ENCODE data around the gene DNAAF8.
A peak's percentile ranks its signal among the peaks of the same experiment; 100 is the strongest.

The DNAAF8 gene

GRCh38 chr16:4753227-4753626 lies 18.9 kb downstream of the DNAAF8 start:
- no peak for DNase-seq

DNA sequence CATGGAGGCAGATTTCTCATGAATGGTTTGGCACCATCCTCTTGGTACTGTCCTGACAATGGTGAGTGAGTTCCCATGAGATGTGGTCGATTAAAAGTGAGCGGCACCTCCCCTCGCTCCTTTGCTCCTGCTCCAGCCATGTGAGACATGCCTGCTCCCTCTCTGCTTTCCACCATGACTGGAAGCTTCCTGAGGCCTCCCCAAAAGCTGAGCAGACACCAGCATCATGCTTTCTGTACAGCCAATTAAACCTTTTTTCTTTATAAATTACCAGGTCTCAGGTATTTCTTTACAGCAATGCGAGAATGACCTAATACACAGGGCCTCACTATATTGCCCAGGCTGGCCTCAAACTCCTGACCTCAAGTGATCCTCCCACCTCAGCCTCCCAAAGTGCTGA lies 20.5 kb downstream of the DNAAF8 start:
- no peak for DNase-seq

DNA sequence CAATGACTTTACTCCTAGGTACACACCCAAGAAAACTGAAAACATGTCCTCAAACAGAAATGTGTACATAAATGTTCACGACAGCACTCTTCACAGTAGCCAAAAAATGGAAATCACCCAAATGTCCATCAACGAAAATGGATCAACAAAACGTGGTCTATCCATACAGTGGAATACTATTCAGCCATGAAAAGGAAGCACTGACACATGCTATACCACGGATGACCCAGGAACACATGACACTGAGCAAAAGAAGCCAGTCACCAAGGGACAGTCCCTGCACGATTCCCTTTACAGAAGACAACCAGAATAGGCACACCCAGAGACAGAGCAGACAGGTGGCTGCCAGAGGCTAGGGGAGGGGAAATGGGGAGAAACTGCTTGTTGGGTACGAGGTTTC lies 21.4 kb downstream of the DNAAF8 start:
- no peak for DNase-seq

DNA sequence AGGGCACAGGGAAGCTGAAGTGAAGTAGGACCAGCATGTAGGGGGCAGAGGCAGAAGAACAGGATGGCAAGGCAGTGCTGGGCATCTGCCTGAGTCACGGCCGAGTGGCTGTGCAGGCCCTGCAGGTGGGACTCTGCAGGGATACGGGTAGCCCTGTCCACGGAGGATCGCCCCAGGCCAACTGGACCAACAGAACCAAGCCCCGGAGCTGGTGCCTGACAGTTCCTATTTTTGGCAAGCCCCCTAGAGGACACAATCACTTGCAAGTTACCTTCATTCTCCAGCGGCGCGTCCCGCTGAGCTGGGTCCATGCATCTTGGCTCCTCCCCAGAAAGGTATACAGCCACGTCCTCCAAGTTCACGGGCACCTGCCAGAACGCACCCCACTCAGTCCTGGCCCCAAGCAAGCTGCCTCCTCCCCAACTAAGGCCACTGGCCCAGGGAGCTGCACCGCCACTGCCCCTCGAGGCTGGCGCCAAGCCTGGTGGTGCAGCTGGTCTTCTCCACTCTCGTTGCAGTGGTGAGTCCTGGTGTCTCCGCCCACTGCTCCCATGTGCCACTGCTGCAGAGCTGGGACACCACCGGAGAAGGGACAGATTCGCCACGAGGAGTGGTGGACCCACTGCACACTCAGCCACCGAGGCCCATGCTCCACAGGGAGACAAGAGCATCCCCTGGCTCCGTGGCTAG lies 26.0 kb downstream of the DNAAF8 start:
- no peak for DNase-seq

DNA sequence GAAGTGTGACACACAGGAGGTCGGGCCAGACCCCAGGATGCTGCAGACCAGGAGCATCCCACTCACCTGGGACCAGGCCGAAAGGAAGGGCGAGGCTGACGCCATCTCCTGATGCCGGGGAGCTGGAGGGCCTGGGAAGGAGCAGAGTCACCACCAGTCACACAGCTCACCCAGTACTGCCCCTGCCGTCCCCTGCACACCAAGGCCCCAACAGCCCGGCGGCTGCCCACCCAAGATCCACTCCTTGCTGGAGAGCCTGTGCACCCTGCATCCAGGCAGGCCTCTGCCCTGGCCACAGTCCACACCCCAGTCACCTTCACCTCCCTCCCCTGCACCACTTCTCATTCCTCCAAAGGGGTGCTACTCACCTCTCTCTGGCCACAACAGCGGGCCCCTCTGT lies 27.9 kb downstream of the DNAAF8 start:
- no peak for DNase-seq

- no peak for DNase-seq
Observed at GRCh38 chr16:4763791-4764190, 29.5 kb downstream of the DNAAF8 start.

DNA sequence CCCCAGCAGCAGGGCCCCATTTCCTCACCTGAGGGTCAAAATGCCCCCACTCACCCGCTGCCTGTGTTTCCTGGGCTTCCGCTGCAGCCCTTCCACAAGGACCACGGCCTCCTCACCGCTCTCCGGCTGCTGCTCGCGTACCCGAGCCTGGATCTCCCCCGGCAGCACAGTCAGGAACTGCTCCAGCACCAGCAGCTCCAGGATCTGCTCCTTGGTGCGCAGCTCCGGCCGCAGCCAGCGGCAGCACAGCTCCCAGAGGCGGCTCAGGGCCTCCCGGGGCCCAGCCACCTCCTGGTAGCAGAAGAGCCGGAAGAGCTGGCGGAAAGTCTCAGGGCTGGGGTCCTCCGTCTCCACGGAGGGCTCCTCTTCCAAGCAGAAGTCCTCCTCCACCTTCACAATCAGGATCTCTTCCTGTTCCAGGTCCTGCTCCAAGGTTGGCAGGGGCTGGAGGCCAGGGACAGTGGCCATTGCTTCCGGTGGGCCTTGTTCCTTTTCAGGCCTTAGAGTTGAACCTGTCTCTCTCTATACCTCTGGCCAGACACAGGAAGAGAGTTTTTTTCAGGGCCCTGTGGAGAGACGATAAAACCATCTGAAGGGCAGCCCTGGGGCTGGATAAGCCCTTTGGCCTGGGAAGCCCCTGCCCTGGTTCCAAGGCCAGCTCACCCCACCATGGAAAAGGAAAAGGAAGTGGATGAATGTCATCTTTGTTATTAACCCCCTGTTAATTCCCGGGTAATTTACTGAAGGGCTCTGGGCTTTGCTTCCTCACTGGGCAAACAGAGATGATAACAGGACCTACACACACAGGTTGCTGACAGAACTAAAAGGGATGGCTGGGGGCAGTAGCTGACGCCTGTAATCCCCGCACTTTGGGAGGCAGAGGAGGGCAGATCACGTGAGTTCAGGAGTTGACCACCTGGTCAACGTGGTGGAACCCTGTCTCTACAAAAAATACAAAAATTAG lies 31.5 kb downstream of the DNAAF8 start:
- DNase-seq, result no peak

- DNase-seq, result peak; percentile 99
Observed at GRCh38 chr16:4766875-4767628, 32.7 kb downstream of the DNAAF8 start, which contains the start of gene ZNF500. TSS of gene ZNF500 (minus strand) at chr16:4767162. CDS start at chr16:4765978, 1,184 bp downstream.

GRCh38 chr16:4767872-4768548 lies 33.7 kb downstream of the DNAAF8 start:
- peak; percentile 30 to 42 for DNase-seq

- DNase-seq, result peak; percentile 97 to 98
Observed at GRCh38 chr16:4768549-4769305, 34.4 kb downstream of the DNAAF8 start.

DNA sequence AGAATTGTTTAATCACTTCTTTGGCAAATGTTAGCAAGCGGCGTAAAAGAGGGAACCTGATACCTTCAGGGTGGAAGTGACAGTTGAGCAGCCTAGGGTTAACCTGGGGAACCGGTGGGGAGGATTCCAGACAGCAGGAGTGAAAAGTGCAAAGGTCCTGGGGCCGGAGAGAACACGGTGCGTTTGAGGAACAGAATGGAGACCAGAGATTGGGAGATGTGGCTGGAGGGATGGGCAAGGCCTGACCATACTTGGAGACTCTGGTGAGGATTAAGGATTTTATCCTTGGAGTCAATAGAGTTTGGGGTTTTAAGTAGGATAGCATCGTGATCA lies 34.9 kb downstream of the DNAAF8 start:
- no peak for DNase-seq

DNA sequence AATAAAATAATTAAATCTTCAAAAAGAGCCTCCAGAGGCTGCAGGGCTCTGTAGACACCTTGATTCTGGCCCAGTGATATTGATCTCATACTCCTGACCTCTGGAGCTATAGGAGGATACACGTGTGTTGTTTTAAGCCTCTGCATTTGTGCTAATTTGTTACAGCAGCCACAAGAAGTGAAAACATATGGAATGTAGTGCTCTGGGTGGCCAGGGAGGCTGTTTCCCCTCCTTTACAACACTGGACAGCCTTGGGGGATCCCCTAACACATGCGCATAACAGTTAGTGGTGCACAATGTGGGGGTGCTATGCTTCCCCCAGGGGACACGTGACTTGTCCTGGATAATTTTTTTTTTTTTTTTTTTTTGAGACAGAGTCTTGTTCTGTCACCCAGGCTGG lies 37.3 kb downstream of the DNAAF8 start:
- no peak for DNase-seq

DNA sequence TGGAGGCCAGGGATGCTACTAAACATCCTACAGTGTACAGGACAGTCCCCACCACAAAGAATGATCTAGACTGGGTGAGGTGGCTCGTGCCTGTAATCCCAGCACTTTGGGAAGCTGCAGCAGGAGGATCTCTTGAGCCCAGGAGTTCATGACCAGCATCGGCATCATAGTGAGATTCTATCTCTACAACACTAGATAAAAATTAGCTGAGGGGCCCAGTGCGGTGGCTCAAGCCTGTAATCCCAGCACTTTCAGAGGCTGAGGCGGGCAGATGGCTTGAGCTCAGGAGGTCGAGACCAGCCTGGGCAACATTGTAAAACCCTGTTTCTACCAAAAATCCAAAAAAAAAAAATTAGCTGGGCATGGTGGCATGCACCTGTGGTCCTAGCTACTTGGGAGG lies 38.0 kb downstream of the DNAAF8 start:
- DNase-seq, result no peak

- no peak for DNase-seq
Observed at GRCh38 chr16:4775005-4775404, 40.7 kb downstream of the DNAAF8 start.

GRCh38 chr16:4776141-4776705 lies 41.9 kb downstream of the DNAAF8 start:
- no peak for DNase-seq

DNA sequence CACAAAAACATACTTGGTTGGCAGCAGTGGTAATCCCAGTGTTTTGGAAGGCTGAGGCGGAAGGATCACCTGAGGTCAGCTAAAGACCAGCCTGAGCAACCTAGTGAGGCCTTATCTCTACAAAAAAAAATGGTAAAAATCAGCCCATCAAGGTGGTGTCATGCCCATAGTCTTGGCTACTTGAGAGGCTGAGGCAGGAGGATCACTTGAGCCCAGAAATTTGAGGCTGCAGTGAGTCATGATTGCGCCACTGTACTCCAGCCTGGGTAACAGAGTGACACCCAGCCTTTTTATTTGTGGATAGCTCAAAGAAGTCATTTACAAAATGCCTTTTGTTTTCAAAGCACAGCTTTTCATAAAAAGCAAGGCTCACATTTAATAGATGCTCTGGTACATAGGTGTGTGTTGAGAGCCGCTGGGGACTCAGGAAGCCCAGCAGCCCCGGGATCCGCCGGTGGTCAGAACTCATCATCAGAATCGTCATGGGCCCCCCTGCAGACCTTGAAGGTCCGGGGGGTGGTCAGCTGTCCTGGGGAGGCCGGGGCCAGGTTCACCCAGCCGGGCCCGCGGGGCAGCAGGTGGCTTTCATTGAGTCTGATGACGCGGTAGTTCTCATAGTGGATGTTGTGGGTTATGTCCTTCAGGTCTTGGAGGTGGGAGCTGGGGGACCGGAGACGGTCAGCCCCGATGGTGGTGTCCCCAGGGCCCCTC lies 43.2 kb downstream of the DNAAF8 start:
- DNase-seq, result no peak

GRCh38 chr16:4778050-4778392 lies 43.7 kb downstream of the DNAAF8 start:
- no peak for DNase-seq

DNA sequence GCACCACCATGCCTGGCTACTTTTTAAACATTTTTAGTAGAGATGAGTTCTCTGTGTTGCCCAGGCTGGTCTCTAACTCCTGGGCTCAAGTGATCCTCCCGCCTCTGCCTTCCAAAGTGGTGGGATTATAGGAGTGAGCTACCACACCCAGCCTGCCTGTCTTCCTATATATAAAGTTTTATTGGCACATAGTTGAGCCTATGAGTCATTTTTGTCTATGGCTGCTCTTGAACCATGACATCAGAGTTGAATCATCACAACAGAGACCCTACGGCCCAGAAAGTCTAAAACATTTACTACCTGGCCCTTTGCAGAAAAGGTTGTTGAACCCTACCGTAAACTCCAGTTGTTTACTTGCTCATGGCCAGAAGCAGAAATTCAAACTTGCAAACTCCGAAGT lies 45.9 kb downstream of the DNAAF8 start:
- DNase-seq, result no peak

DNA sequence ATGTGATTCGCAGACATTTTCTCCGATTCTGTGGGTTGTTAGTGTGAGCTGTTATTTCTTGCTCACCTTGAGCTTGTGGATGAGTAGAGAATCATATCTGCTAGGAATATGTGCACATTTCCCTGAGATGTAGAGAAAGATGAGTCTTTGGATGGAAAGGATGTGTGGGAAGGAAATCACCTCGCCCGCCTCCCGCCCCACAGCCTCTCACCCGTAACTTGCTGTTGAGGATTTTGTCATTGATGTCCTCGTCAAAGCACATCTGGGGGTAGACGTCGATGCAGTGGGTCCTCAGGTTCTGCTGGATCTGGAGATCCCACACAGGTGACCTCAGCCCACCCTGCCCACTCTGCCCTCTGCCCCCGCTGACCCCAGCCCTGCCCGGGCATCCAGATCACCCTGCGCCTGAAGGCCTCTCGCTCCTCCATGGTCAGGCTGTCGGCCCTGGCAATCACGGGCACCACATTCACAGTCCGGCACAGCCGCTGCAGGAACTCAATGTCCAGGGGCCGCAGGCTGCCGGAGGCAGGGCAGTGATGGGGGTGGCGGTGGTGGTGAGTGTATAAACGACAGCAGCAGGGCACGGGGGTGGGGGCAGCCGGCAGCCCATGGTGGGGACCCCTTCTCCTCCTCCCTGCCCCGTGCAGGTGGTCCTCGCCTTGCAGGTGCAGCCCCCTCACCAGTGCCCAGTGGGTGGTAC lies 49.1 kb downstream of the DNAAF8 start:
- DNase-seq, result no peak

DNA sequence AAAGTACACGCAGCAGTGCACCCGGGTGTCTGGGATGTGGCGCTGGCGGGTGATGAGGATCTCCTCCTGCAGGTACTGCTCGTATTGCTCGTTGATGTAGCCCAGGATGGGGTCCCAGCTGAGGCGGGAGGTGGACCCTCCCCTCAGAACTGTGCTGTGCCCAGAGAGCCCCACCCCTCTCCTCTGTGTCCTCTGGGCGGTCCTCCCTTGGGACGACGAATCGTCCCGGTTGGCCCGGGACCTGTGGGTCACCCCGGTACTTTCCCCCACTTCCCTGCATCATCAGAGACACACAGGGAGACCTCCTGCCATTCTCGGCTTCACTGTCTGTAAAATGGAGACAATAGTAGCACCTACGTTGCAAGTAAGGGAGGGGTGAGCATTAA lies 49.6 kb downstream of the DNAAF8 start:
- no peak for DNase-seq

Data from activated CD4-positive, alpha-beta T cell treated with anti-CD3 and anti-CD28 coated beads, Interleukin-2, amount 50 U/mL, for 48 hours (primary cell).